Daoy (cell line): ENCODE results near the gene NHLRC2. TPM values are rescaled to one million over a fixed set of nuclear protein-coding genes. Genes with fewer than 3 reads are reported as not detected.
"Not testable (repeated sequence)": the region's sequence is repeated elsewhere in the genome, so short reads cannot be mapped to it uniquely, and the experiment has no call there.

ENCODE experiments used
- DNase-seq: peaks from one replicate; pipeline ENCODE4 v3.0.0-alpha.2; 2015; ENCODE audit warnings: low read depth
- total RNA-seq: library from RNA; depleted of rRNA; stranded (reverse); fragments of >200 nt; shearing (Covaris generic); gene quantifications from 2 replicates; pipeline ENCODE4 v1.2.3, GENCODE V29; 2014

Gene NHLRC2
- total RNA-seq, 1 experiment from 2014 or later: 7.3 TPM

GRCh38 chr10:113939212-113939860 lies 84.9 kb downstream of the NHLRC2 start:
- no peak for DNase-seq

GRCh38 chr10:113941140-113941539 lies 86.7 kb downstream of the NHLRC2 start:
- DNase-seq: no peak

- DNase-seq: not testable (repeated sequence)
These were observed 88.7 kb downstream of the NHLRC2 start for GRCh38 chr10:113943196-113943595.

GRCh38 chr10:113945075-113945686 lies 90.7 kb downstream of the NHLRC2 start:
- DNase-seq: peak; percentile 54

GRCh38 chr10:113945687-113946085 lies 91.2 kb downstream of the NHLRC2 start:
- DNase-seq: no peak

GRCh38 chr10:113947184-113948041 lies 93.0 kb downstream of the NHLRC2 start:
- DNase-seq: peak; percentile 37

- no peak for DNase-seq
These were observed 93.6 kb downstream of the NHLRC2 start for GRCh38 chr10:113948048-113948447.

GRCh38 chr10:113950268-113950667 lies 95.8 kb downstream of the NHLRC2 start:
- no peak for DNase-seq

GRCh38 chr10:113953505-113954272 lies 99.2 kb downstream of the NHLRC2 start:
- DNase-seq: peak; percentile 7

GRCh38 chr10:113954409-113954808 lies 99.9 kb downstream of the NHLRC2 start:
- no peak for DNase-seq

GRCh38 chr10:113957013-113957412 lies 102.6 kb downstream of the NHLRC2 start:
- DNase-seq: no peak

- DNase-seq: peak; percentile 85
These were observed 104.3 kb downstream of the NHLRC2 start for GRCh38 chr10:113958631-113959382.

- peak; percentile 6 for DNase-seq
These were observed 104.9 kb downstream of the NHLRC2 start for GRCh38 chr10:113959383-113959760.

- peak; percentile 14 for DNase-seq
These were observed 106.2 kb downstream of the NHLRC2 start for GRCh38 chr10:113960617-113961181.

- no peak for DNase-seq
These were observed 106.9 kb downstream of the NHLRC2 start for GRCh38 chr10:113961182-113962031.

GRCh38 chr10:113965077-113965476 lies 110.6 kb downstream of the NHLRC2 start:
- no peak for DNase-seq

GRCh38 chr10:113965683-113966082 lies 111.2 kb downstream of the NHLRC2 start:
- DNase-seq: no peak
